Peyer's patch (tissue), 4 donors: ENCODE data around the gene ST6GALNAC4. TPM values are rescaled to one million over a fixed set of nuclear protein-coding genes. Genes with fewer than 3 reads are reported as not detected.
A peak's percentile ranks its signal among the peaks of the same experiment; 100 is the strongest.

Experiments
- DNase-seq, 3 donors: peaks; one replicate each; pipeline ENCODE4 v3.0.0-alpha.2; 2017 to 2019
- H3K27ac ChIP-seq, 4 donors: fragments of 200-600 bp; sonication (generic); one replicate each; pipeline ENCODE4 v1.5.1; 2016 to 2019
- H3K27me3 ChIP-seq, 2 donors: fragments of 200-600 bp; sonication (generic); one replicate each; pipeline ENCODE4 v1.5.1; 2019
- H3K36me3 ChIP-seq, 3 donors: fragments of 200-600 bp; sonication (generic); one replicate each; pipeline ENCODE4 v1.5.1; 2016 to 2019
- H3K4me1 ChIP-seq, 4 donors: fragments of 200-600 bp; sonication (generic); one replicate each; pipeline ENCODE4 v1.5.1; 2016 to 2019
- H3K4me3 ChIP-seq, 4 donors: fragments of 200-600 bp; sonication (generic); 1 replicate in 3 of 4; 2 replicates in 1 of 4; pipeline ENCODE4 v1.5.1; 2016 to 2019; ENCODE audit warnings: mild to moderate bottlenecking in 1 of 4
- H3K9me3 ChIP-seq, 4 donors: fragments of 200-600 bp; sonication (generic); one replicate each; pipeline ENCODE4 v1.5.1; 2016 to 2019; ENCODE audit warnings: mild to moderate bottlenecking in 1 of 4
- POLR2A ChIP-seq, 2 donors: fragments of 450-650 bp; IDR thresholded peaks; one replicate each; pipeline ENCODE4 v1.5.1; 2017; ENCODE audit warnings: antibody characterized with exemption in 2 of 2, mild to moderate bottlenecking in 2 of 2, moderate library complexity in 2 of 2
- small RNA-seq, 2 donors: library from RNA; depleted of rRNA; stranded (forward); fragments of <200 nt; gene quantifications; one replicate each; pipeline ENCODE3, GENCODE V24; 2016
- total RNA-seq, 4 donors: library from RNA; depleted of rRNA; stranded (reverse); fragments of >200 nt; gene quantifications; one replicate each; pipeline ENCODE4 v1.1.0, GENCODE V29; 2016
- TF ChIP-seq, protein P1 (sequence below), 6 experiments: fragments of 450-650 bp in 4 of 6; fragments of 200-600 bp in 2 of 6; sonication (generic) in 1 of 6; IDR thresholded peaks; one replicate each; pipeline ENCODE4 v1.5.1; 2017 to 2019; ENCODE audit warnings: antibody characterized with exemption in 6 of 6, mild to moderate bottlenecking in 3 of 6, moderate library complexity in 1 of 6

Gene ST6GALNAC4
- total RNA-seq, 4 donors from 2014 or later, result 39.9 to 119 (median 46.7) TPM

DNA sequence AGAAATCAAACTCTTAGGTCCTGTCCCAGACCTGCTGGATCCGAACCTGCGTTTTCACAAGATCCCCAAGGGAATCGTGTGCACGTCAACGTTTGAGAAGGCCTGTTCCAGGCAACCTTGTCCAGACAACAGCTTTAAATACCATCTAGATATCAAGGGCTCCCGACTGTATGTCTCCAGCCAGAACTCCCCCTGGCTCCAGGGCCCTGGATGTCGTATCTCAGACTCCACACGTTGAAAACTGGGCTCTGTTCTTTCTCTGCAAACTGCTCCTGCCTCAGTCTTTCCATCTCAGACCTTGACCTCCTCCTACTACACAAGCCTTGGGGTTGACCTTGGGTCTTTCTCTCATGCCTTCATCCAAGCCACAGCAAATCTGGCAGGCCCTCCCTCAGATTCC lies 56.6 kb downstream of the ST6GALNAC4 start:
- no peak overlapping the region for H3K4me3 ChIP-seq
- peak overlapping the region in 1 of 4 donors; percentile 4 for H3K27ac ChIP-seq
- H3K4me1 ChIP-seq, result peaks cover 0 to 41% (median 34%) of the 10 kb centered on the region in 4 donors
- H3K9me3 ChIP-seq, result no peaks in the 10 kb centered on the region
- DNase-seq, result no peak
- H3K27me3 ChIP-seq, result no peaks in the 10 kb centered on the region
- TF ChIP-seq POLR2A (IDR thresholded peaks at IDR 0.05), result no peak
- TF ChIP-seq, protein P1, sequence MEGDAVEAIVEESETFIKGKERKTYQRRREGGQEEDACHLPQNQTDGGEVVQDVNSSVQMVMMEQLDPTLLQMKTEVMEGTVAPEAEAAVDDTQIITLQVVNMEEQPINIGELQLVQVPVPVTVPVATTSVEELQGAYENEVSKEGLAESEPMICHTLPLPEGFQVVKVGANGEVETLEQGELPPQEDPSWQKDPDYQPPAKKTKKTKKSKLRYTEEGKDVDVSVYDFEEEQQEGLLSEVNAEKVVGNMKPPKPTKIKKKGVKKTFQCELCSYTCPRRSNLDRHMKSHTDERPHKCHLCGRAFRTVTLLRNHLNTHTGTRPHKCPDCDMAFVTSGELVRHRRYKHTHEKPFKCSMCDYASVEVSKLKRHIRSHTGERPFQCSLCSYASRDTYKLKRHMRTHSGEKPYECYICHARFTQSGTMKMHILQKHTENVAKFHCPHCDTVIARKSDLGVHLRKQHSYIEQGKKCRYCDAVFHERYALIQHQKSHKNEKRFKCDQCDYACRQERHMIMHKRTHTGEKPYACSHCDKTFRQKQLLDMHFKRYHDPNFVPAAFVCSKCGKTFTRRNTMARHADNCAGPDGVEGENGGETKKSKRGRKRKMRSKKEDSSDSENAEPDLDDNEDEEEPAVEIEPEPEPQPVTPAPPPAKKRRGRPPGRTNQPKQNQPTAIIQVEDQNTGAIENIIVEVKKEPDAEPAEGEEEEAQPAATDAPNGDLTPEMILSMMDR (IDR thresholded peaks at IDR 0.05), result no peak
- H3K36me3 ChIP-seq, result no peaks in the 10 kb centered on the region

DNA sequence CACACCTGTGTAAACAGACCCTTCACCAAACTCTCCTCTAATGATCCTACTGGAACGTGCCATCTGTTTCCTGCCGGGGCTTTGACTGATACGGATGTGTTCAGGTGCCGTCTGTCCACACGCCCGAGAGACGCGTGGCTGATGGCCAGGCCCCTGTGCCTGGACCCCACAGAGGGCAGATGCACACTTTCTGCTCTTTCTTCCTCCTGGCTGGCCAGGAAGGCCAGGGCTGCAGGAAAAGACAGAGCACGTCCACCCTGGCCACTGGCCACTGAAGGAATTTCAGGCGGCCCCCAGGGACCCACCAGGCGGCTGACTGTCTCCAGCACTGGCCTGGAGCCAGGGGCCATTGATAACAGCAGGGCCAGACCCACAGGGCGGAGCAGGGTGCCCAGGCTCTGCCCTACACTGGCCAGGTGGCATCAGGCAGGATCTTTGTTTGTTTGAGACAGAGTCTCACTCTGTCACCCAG lies 58.8 kb downstream of the ST6GALNAC4 start:
- Histone ChIP-seq H3K27ac (peak overlapping the region in 2 of 4 donors; percentile 30 to 60), H3K4me3 (no peak overlapping the region), H3K27me3 (no peaks in the 10 kb centered on the region), H3K9me3 (no peaks in the 10 kb centered on the region), H3K4me1 (peaks cover 0 to 43% (median 29%) of the 10 kb centered on the region in 4 donors), H3K36me3 (no peaks in the 10 kb centered on the region)
- TF ChIP-seq, protein P1 (IDR thresholded peaks at IDR 0.05), result no peak
- no peak for DNase-seq

Small RNA genes lying within 50 kb of the gene (small RNA-seq; reads per million reads assigned to genes)
- 0 reads per million in 2 donors for gene MIR4672

Other genes starting within 250 kb of the ST6GALNAC4 start
- under 1 TPM in 1 of 4 donors, not detected in 3; 0.27 TPM for gene CFAP157, start 210.1 kb downstream of the ST6GALNAC4 start, total RNA-seq
- 10 to 100 TPM in 1 of 4 donors, 1 to 10 TPM in 2, not detected in 1; 5.2 to 14.9 (median 7.9) TPM for gene PTRH1, start 201.4 kb downstream of the ST6GALNAC4 start, total RNA-seq
- not detected for gene TTC16, start 201.0 kb downstream of the ST6GALNAC4 start, total RNA-seq
- 10 to 100 TPM; 26.4 to 70.9 (median 35.4) TPM for gene TOR2A, start 181.7 kb downstream of the ST6GALNAC4 start, total RNA-seq
- gene SH2D3C, start 138.4 kb downstream of the ST6GALNAC4 start, total RNA-seq, result 10 to 100 TPM in 1 of 4 donors, 1 to 10 TPM in 3; 1.4 to 22.3 (median 4.1) TPM
- 100 to 1,000 TPM in 1 of 4 donors, 10 to 100 TPM in 3; 53.6 to 116 (median 83.9) TPM for gene CDK9, start 131.0 kb downstream of the ST6GALNAC4 start, total RNA-seq
- 100 to 1,000 TPM in 1 of 4 donors, 10 to 100 TPM in 3; 46.1 to 105 (median 71.5) TPM for gene FPGS, start 114.2 kb downstream of the ST6GALNAC4 start, total RNA-seq
- 10 to 100 TPM in 3 of 4 donors, 1 to 10 TPM in 1; 7.0 to 49.5 (median 25.0) TPM for gene ENG, start 62.4 kb downstream of the ST6GALNAC4 start, total RNA-seq
- gene AK1, start 39.4 kb downstream of the ST6GALNAC4 start, total RNA-seq, result 10 to 100 TPM in 3 of 4 donors, 1 to 10 TPM in 1; 2.5 to 22.3 (median 18.4) TPM
- 10 to 100 TPM in 3 of 4 donors, 1 to 10 TPM in 1; 7.7 to 88.3 (median 18.9) TPM for gene ST6GALNAC6, start 17.4 kb downstream of the ST6GALNAC4 start, total RNA-seq
- 1 to 10 TPM in 1 of 4 donors, not detected in 3; 2.5 TPM for gene PIP5KL1, start 13.7 kb upstream of the ST6GALNAC4 start, total RNA-seq
- 10 to 100 TPM; 20.6 to 27.3 (median 22.1) TPM for gene DPM2, start 20.8 kb upstream of the ST6GALNAC4 start, total RNA-seq
- gene EEIG1, start 63.9 kb upstream of the ST6GALNAC4 start, total RNA-seq, result 100 to 1,000 TPM in 3 of 4 donors, 10 to 100 TPM in 1; 71.8 to 219 (median 122) TPM
- 10 to 100 TPM in 2 of 4 donors, 1 to 10 TPM in 2; 7.4 to 26.1 (median 11.8) TPM for gene NAIF1, start 150.3 kb upstream of the ST6GALNAC4 start, total RNA-seq
- 10 to 100 TPM; 18.2 to 44.1 (median 28.2) TPM for gene SLC25A25, start 151.2 kb upstream of the ST6GALNAC4 start, total RNA-seq
- gene PTGES2, start 210.7 kb upstream of the ST6GALNAC4 start, total RNA-seq, result 100 to 1,000 TPM; 123 to 193 (median 168) TPM
- gene LCN2, start 232.4 kb upstream of the ST6GALNAC4 start, total RNA-seq, result 100 to 1,000 TPM in 1 of 4 donors, 10 to 100 TPM in 2, 1 to 10 TPM in 1; 1.9 to 191 (median 37.1) TPM
- gene BBLN, start 243.2 kb upstream of the ST6GALNAC4 start, total RNA-seq, result 10 to 100 TPM; 38.8 to 93.7 (median 70.2) TPM